ENCODE measurements around the gene POFUT1.

The POFUT1 gene

DNA sequence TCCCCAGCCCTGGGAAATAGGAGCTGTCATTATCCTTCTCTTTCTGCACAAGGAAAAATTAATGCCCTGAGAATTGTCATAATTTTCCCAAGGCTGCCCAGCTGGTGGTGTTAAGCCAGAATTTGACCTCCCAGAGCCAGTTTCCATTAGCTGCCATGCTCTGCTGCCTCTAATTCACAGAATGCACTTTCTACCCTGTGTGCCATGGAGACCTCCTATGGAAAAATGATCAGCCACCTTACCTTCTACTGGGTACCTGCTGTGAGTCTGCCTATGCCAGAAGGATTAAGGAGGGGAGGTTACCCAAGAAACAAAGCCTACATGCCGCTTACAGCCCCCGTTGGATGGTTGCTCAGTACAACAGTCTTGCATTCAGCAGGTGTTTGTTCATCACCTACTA, 29.1 kb downstream of the POFUT1 start:
- H3K27me3 ChIP-seq (ENCODE audit: control insufficient read depth, insufficient read depth, low read length), result no peaks in the 10 kb centered on the region
- H3K9ac ChIP-seq, result no peak overlapping the region
- peaks cover 40% of the 10 kb centered on the region for H3K4me1 ChIP-seq
- TF ChIP-seq CTCF (IDR thresholded peaks at IDR 0.05), result no peak
- H3K4me2 ChIP-seq (ENCODE audit: low read length), result no peak overlapping the region
- H3K4me3 ChIP-seq (ENCODE audit: low read depth, low read length), result no peak overlapping the region
- no peaks in the 10 kb centered on the region for H3K36me3 ChIP-seq (ENCODE audit: control insufficient read depth, insufficient read depth, low read length)
- H3K27ac ChIP-seq, result no peak overlapping the region
- no peaks in the 10 kb centered on the region for H3K79me2 ChIP-seq
- H3K9me3 ChIP-seq (ENCODE audit: control insufficient read depth, low read length), result no peaks in the 10 kb centered on the region
- H2AFZ ChIP-seq, result no peak overlapping the region

GRCh38 chr20:32237419-32237818, 29.7 kb downstream of the POFUT1 start:
- H3K36me3 ChIP-seq (ENCODE audit: control insufficient read depth, insufficient read depth, low read length), result no peaks in the 10 kb centered on the region
- no peak for TF ChIP-seq CTCF (IDR thresholded peaks at IDR 0.05)
- H3K4me1 ChIP-seq, result peaks cover 34% of the 10 kb centered on the region
- H3K4me3 ChIP-seq (ENCODE audit: low read depth, low read length), result no peak overlapping the region
- H3K9me3 ChIP-seq (ENCODE audit: control insufficient read depth, low read length), result no peaks in the 10 kb centered on the region
- H3K9ac ChIP-seq, result no peak overlapping the region
- H3K27ac ChIP-seq, result no peak overlapping the region
- no peak overlapping the region for H2AFZ ChIP-seq
- no peaks in the 10 kb centered on the region for H3K27me3 ChIP-seq (ENCODE audit: control insufficient read depth, insufficient read depth, low read length)
- no peak overlapping the region for H3K4me2 ChIP-seq (ENCODE audit: low read length)
- no peaks in the 10 kb centered on the region for H3K79me2 ChIP-seq

DNA sequence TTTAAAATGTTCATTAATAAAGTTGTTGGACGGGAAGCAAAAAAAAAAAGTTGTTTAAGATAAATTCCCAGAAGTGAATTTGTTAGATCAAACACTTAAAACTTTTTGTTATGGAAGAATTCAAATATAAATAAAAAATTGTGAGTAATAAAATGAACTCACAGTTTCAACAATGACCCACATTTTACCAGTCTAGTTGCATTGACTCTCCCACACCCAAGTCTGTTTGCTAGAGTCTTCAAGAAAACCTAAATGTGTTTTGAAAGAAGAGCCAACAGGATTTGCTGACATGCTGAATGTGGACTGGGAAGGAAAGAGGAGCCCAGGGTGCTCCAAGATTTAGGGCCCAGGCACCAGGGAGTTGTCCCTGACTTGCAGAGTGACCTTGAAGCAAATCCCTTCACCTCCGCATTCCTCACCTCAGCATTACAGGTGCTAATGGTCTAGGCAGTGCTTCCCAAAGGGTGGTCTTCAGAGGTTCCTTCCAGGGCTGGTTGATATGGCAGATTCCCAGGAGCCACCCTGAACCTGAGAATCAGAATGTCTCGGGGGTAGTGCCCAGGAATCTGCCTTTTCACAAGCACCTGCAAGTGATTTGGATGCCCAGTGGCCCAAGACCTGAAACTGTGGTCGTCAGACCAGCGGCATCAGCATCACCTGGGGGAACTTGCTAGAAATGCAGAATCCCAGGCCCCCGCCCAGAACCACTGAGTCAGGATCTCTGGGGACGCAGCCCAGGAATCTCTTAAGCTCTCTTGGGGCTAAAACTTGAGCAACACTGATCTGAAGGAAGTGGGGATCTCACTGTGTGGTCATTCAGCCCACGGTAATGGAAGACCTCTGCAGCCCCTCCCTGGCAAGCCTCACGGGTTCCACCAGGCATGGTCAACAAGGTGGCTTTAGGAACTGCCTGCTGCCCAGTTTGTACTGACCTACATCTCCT, 31.1 kb downstream of the POFUT1 start:
- Histone ChIP-seq H2AFZ (no peak overlapping the region), H3K4me1 (peaks cover 30% of the 10 kb centered on the region), H3K79me2 (no peaks in the 10 kb centered on the region), H3K4me3 (ENCODE audit: low read depth, low read length) (no peak overlapping the region), H3K36me3 (ENCODE audit: control insufficient read depth, insufficient read depth, low read length) (no peaks in the 10 kb centered on the region), H3K9ac (no peak overlapping the region), H3K27me3 (ENCODE audit: control insufficient read depth, insufficient read depth, low read length) (no peaks in the 10 kb centered on the region), H3K27ac (no peak overlapping the region), H3K9me3 (ENCODE audit: control insufficient read depth, low read length) (no peaks in the 10 kb centered on the region), H3K4me2 (ENCODE audit: low read length) (no peak overlapping the region)
- TF ChIP-seq CTCF (IDR thresholded peaks at IDR 0.05), result no peak

GRCh38 chr20:32240205-32240604, 32.5 kb downstream of the POFUT1 start:
- Histone ChIP-seq H3K4me2 (ENCODE audit: low read length) (no peak overlapping the region), H3K4me1 (peaks cover 30% of the 10 kb centered on the region), H3K36me3 (ENCODE audit: control insufficient read depth, insufficient read depth, low read length) (no peaks in the 10 kb centered on the region), H3K27me3 (ENCODE audit: control insufficient read depth, insufficient read depth, low read length) (no peaks in the 10 kb centered on the region), H3K9me3 (ENCODE audit: control insufficient read depth, low read length) (no peaks in the 10 kb centered on the region), H3K4me3 (ENCODE audit: low read depth, low read length) (no peak overlapping the region), H3K79me2 (no peaks in the 10 kb centered on the region), H2AFZ (no peak overlapping the region), H3K9ac (no peak overlapping the region), H3K27ac (no peak overlapping the region)
- no peak for TF ChIP-seq CTCF (IDR thresholded peaks at IDR 0.05)

DNA sequence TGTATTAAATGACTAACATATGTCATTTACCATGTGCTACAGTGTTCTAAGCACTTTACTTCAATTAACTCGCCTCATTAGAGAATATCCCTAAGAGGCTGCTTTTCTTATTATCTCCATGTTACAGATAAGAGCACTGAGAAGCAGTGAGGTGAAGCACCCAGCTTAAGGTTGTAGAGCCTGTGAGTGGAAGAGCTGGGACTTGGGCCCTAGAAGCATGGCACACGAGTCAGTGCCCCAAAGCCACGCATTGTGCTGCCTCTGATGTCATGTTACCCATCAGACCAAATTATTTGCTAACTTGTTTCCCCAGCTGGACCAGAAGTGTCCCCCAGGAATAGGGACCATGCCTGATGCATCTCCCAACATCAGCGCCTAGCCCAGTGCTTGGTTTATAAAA, 34.1 kb downstream of the POFUT1 start:
- H3K79me2 ChIP-seq, result no peaks in the 10 kb centered on the region
- peaks cover 18% of the 10 kb centered on the region for H3K4me1 ChIP-seq
- no peak overlapping the region for H3K9ac ChIP-seq
- no peak overlapping the region for H3K4me2 ChIP-seq (ENCODE audit: low read length)
- H3K27ac ChIP-seq, result no peak overlapping the region
- no peaks in the 10 kb centered on the region for H3K9me3 ChIP-seq (ENCODE audit: control insufficient read depth, low read length)
- H3K4me3 ChIP-seq (ENCODE audit: low read depth, low read length), result no peak overlapping the region
- H2AFZ ChIP-seq, result no peak overlapping the region
- H3K36me3 ChIP-seq (ENCODE audit: control insufficient read depth, insufficient read depth, low read length), result no peaks in the 10 kb centered on the region
- H3K27me3 ChIP-seq (ENCODE audit: control insufficient read depth, insufficient read depth, low read length), result no peaks in the 10 kb centered on the region
- TF ChIP-seq CTCF (IDR thresholded peaks at IDR 0.05), result no peak
